Keratinocyte (primary cell): Measurements from ENCODE around the gene POFUT2. TPM values are rescaled to one million over a fixed set of nuclear protein-coding genes. Genes with fewer than 3 reads are reported as not detected.

Experiments used
- DNase-seq: peaks from one replicate; pipeline ENCODE4 v3.0.0-alpha.2; 2011; ENCODE audit warnings: low read depth, missing footprints, low spot score
- FAIRE-seq: peaks from 2 replicates; lab custom pipeline; 2011; peaks lifted over from hg19 to GRCh38; lab: Jason Lieb, UNC
- H2AFZ ChIP-seq: 2 replicates; pipeline ENCODE4 v1.6.0; 2012; ENCODE audit warnings: low read length, control low read depth, inconsistent platforms; ENCODE audit not compliant: control insufficient read depth
- H3K27ac ChIP-seq: 2 replicates; pipeline ENCODE4 v1.5.1; 2011; ENCODE audit warnings: low read length; ENCODE audit not compliant: control insufficient read depth, insufficient read depth
- H3K27me3 ChIP-seq: 3 replicates; pipeline ENCODE4 v1.6.0; 2011; ENCODE audit warnings: low read length; ENCODE audit not compliant: control insufficient read depth, insufficient read depth; ENCODE audit errors: extremely low read depth
- H3K36me3 ChIP-seq, 2 experiments: 2 replicates in 1 of 2; 3 replicates in 1 of 2; pipeline ENCODE4 v1.5.1; 2011; ENCODE audit warnings: low read length in 2 of 2, mild to moderate bottlenecking in 1 of 2; ENCODE audit not compliant: control insufficient read depth in 2 of 2, insufficient read depth in 2 of 2; ENCODE audit errors: extremely low read depth in 1 of 2
- H3K4me1 ChIP-seq: 3 replicates; pipeline ENCODE4 v1.5.1; 2011; ENCODE audit warnings: low read length; ENCODE audit not compliant: control insufficient read depth, insufficient read depth; ENCODE audit errors: extremely low read depth
- H3K4me2 ChIP-seq: 3 replicates; pipeline ENCODE4 v1.6.0; 2011; ENCODE audit warnings: low read depth, low read length; ENCODE audit not compliant: control insufficient read depth, insufficient read depth; ENCODE audit errors: extremely low read depth
- H3K4me3 ChIP-seq, 3 experiments: fragments of 200-600 bp in 1 of 3; sonication (generic) in 1 of 3; 2 replicates in 2 of 3; 3 replicates in 1 of 3; pipeline ENCODE4 v1.5.1; 2011 to 2016; ENCODE audit warnings: low read length in 3 of 3, mild to moderate bottlenecking in 3 of 3, control low read depth in 2 of 3, inconsistent platforms in 1 of 3, low read depth in 1 of 3, mixed read lengths in 1 of 3, mixed run types in 1 of 3, moderate library complexity in 1 of 3; ENCODE audit not compliant: control insufficient read depth in 2 of 3, insufficient read depth in 2 of 3; ENCODE audit errors: extremely low read depth in 1 of 3
- H3K79me2 ChIP-seq: 2 replicates; pipeline ENCODE4 v1.6.0; 2012; ENCODE audit warnings: low read length; ENCODE audit not compliant: control insufficient read depth, insufficient read depth
- H3K9ac ChIP-seq: 3 replicates; pipeline ENCODE4 v1.6.0; 2011; ENCODE audit warnings: low read length; ENCODE audit not compliant: control insufficient read depth, insufficient read depth; ENCODE audit errors: extremely low read depth
- H3K9me1 ChIP-seq: 3 replicates; pipeline ENCODE4 v1.6.0; 2011; ENCODE audit warnings: low read length; ENCODE audit not compliant: control insufficient read depth, insufficient read depth; ENCODE audit errors: extremely low read depth
- H3K9me3 ChIP-seq: 2 replicates; pipeline ENCODE4 v1.5.1; 2012; ENCODE audit warnings: low read depth, low read length; ENCODE audit not compliant: control insufficient read depth
- H4K20me1 ChIP-seq: 3 replicates; pipeline ENCODE4 v1.6.0; 2011; ENCODE audit warnings: low read length; ENCODE audit not compliant: control insufficient read depth, insufficient read depth; ENCODE audit errors: extremely low read depth
- CTCF ChIP-seq, 3 experiments: IDR thresholded peaks in 1 of 3; conservative IDR thresholded peaks in 1 of 3; optimal IDR thresholded peaks in 1 of 3; 2 replicates in 2 of 3; 3 replicates in 1 of 3; pipeline versions ENCODE3 to v1.5.1; 2011; ENCODE audit warnings: low read length in 3 of 3, mild to moderate bottlenecking in 3 of 3, moderate library complexity in 2 of 3, control low read depth in 1 of 3, inconsistent platforms in 1 of 3; ENCODE audit not compliant: insufficient read depth in 2 of 3; ENCODE audit errors: extremely low read depth in 1 of 3
- EZH2 ChIP-seq: IDR thresholded peaks from one replicate; pipeline ENCODE4 v1.6.1; 2012; ENCODE audit warnings: inconsistent platforms, mild to moderate bottlenecking, low read length, moderate library complexity
- dilution Hi-C: fragments of 300-500 bp; cut with MboI; formaldehyde crosslinking; loops from one replicate; pipeline ENCODE4 v1.7.0; 2020; ENCODE audit warnings: low sequenced_read_pairs; ENCODE audit not compliant: extremely low pct_ligation_motif_present
- polyA plus RNA-seq, 5 experiments: library from polyadenylated mRNA; depleted of rRNA in 3 of 5; stranded (reverse) in 3 of 5; stranded (forward) in 1 of 5; unstranded in 1 of 5; fragments of >200 nt; gene quantifications; 1 replicate in 1 of 5; 2 replicates in 3 of 5; 3 replicates in 1 of 5; pipeline versions ENCODE4 v1.2.1 to v1.2.3, GENCODE V29; 2011 to 2012; ENCODE audit warnings: missing spikeins in 2 of 5, low read depth in 1 of 5, low replicate concordance in 1 of 5

Gene POFUT2
- polyA plus RNA-seq, 1 donor (not counting 4 experiments of a cell fraction or from before 2014, with no cell fraction given): 8.8 TPM

GRCh38 chr21:45226540-45227326 is 61.0 kb downstream of the POFUT2 start:
- no peak overlapping the region for H2AFZ ChIP-seq
- H3K9me1 ChIP-seq: peaks cover 2% of the 10 kb centered on the region
- peaks cover 28% of the 10 kb centered on the region for H3K4me1 ChIP-seq
- DNase-seq: no peak
- H3K4me3 ChIP-seq: no peak overlapping the region
- no peaks in the 10 kb centered on the region for H3K79me2 ChIP-seq
- H3K4me2 ChIP-seq: no peak overlapping the region
- H3K27me3 ChIP-seq: peaks cover 4% of the 10 kb centered on the region
- TF ChIP-seq EZH2 (no peak), CTCF (optimal IDR thresholded peaks at IDR 0.05 in 1 of 3, IDR thresholded peaks at IDR 0.05 in 1 of 3, conservative IDR thresholded peaks at IDR 0.05 in 1 of 3; ENCODE audit: extremely low read depth in 1 of 3, insufficient read depth in 2 of 3, low read length in 3 of 3) (no peak)
- H3K27ac ChIP-seq: no peak overlapping the region
- dilution Hi-C loops: no loop called here
- no peak for FAIRE-seq
- no peaks in the 10 kb centered on the region for H3K9me3 ChIP-seq
- H3K36me3 ChIP-seq: peaks cover 0 to 9% of the 10 kb centered on the region in 2 experiments
- peaks cover 6% of the 10 kb centered on the region for H4K20me1 ChIP-seq
- H3K9ac ChIP-seq: no peak overlapping the region

GRCh38 chr21:45225741-45226327 is 61.9 kb downstream of the POFUT2 start:
- Histone ChIP-seq H3K79me2 (no peaks in the 10 kb centered on the region), H4K20me1 (peaks cover 6% of the 10 kb centered on the region), H3K4me1 (peaks cover 28% of the 10 kb centered on the region), H3K9me1 (peaks cover 2% of the 10 kb centered on the region), H3K27ac (no peak overlapping the region), H3K4me3 (no peak overlapping the region), H3K9ac (no peak overlapping the region), H3K36me3 (peaks cover 2 to 9% of the 10 kb centered on the region in 2 experiments), H2AFZ (no peak overlapping the region), H3K9me3 (no peaks in the 10 kb centered on the region), H3K4me2 (no peak overlapping the region), H3K27me3 (peaks cover 4% of the 10 kb centered on the region)
- DNase-seq (no peak), FAIRE-seq (no peak)
- TF ChIP-seq EZH2 (no peak), CTCF (optimal IDR thresholded peaks at IDR 0.05 in 1 of 3, IDR thresholded peaks at IDR 0.05 in 1 of 3, conservative IDR thresholded peaks at IDR 0.05 in 1 of 3; ENCODE audit: extremely low read depth in 1 of 3, insufficient read depth in 2 of 3, low read length in 3 of 3) (no peak)
- dilution Hi-C loops: no loop called here
